Fibroblast of peridontal ligament (primary cell): Measurements from ENCODE around the gene HAAO.

ENCODE experiments used
- DNase-seq: peaks from one replicate; pipeline ENCODE4 v3.0.0-alpha.2; 2010; ENCODE audit errors: extremely low read depth

HAAO gene

DNA sequence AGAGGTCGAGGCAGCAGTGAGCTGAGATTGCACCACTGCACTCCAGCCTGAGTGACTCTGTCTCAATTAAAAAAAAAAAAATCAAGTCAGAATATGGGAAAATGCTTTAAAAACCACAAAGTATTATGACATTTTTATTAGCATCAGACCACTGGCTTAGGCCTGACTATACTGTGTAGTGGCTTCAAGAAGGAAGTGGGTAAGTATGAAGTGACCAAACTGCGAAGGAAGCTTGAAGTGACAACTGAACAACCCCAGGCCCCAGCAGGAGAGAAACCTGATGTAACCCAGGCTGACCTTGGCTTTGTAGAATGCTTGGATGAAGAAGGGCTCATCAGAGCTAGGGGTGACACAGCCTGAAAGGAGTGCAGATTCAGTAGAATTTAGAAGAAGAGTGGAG lies 21.4 kb upstream of the HAAO start:
- no peak for DNase-seq

GRCh38 chr2:42812899-42813479 lies 20.6 kb upstream of the HAAO start:
- DNase-seq: peak; percentile 47

- DNase-seq: peak; percentile 60
Observed at GRCh38 chr2:42810971-42811811, 18.8 kb upstream of the HAAO start.

- peak; percentile 97 for DNase-seq
Observed at GRCh38 chr2:42810121-42810970, 18.0 kb upstream of the HAAO start.

- peak; percentile 80 for DNase-seq
Observed at GRCh38 chr2:42809819-42810120, 17.4 kb upstream of the HAAO start.

GRCh38 chr2:42809131-42809818 lies 16.9 kb upstream of the HAAO start:
- DNase-seq: no peak

- no peak for DNase-seq
Observed at GRCh38 chr2:42808301-42808700, 15.9 kb upstream of the HAAO start.

DNA sequence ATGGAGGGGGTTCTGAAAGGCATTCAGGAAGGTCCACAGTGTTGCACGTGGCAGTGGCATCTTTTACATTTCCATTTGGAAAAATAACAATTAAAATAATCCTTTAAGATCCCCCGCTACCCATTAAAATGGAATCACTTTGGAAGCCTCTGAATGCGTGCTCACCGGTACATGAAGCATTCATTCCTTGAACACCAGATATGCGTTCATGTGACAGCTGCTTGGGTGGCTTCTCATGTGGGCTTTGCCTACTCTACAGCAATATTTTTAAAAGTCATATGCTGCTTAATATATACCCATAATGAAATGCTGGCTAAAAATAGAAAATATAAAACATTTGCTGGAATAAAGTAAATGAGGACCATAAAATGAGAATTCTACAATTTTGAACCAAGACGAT lies 14.4 kb upstream of the HAAO start:
- DNase-seq: no peak

GRCh38 chr2:42804891-42805290 lies 12.5 kb upstream of the HAAO start:
- DNase-seq: no peak

DNA sequence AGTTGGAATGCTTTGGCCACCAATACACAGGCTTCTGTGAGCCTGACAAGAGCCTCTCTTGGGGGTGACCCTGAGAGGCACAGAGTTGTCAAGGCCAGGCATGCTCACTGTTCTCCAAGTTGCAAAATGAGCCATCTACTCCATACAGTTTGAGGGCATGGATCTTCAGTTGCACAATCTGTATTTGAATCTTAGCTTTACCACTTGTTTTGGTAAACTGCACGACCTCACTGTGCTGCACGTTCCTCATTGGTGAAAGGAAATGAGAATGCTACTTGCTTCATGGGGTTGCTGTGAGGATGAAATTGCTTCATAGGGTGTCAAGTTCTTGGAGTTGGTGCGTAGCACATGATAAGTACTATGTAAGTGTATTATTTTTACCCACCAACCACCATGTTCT lies 12.0 kb upstream of the HAAO start:
- DNase-seq: peak; percentile 68

GRCh38 chr2:42802150-42802549 lies 9.8 kb upstream of the HAAO start:
- no peak for DNase-seq

GRCh38 chr2:42801381-42801780 lies 9.0 kb upstream of the HAAO start:
- peak; percentile 65 for DNase-seq

DNA sequence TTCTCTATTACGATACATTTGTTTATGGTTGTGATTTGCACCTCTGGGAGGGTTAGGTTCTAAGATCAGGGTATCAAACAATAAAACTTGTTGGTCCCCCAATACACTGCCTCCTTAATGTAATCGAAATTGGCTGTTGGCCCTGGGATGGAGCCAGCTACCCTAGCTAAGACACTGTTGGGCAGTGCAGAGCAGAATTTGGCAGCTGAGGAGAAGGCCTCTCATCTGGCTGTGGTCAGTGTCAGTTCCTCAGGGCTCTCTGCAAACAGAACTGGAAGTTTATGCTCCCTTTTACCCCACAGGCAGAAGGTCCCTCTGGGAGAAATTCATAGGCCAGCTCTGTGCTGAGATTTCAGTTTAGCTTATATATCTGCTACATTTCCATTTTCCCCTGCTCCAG lies 8.6 kb upstream of the HAAO start:
- peak; percentile 80 for DNase-seq

GRCh38 chr2:42800461-42800962 lies 8.1 kb upstream of the HAAO start:
- no peak for DNase-seq

DNA sequence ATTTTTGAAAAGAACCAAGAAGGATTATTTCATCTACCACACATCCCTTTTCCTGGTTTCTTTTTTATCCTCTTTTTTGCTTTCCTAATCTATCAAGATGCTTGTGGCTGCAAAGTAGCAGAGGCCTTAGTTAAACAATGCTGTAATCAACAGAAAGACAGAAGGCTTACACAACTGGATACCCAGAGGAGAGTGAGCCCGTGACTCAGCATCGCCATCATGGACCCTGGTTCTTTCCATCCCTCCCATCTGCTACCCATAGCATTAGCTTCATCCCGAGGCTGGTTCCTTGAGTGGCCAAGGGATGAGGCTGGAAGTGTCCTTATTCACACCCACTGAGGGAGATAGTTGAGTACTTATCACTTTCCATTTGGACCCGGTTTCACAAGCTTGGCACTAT lies 7.5 kb upstream of the HAAO start:
- DNase-seq: peak; percentile 87

GRCh38 chr2:42797281-42797680 lies 4.9 kb upstream of the HAAO start:
- DNase-seq: no peak

GRCh38 chr2:42796427-42797248 lies 4.3 kb upstream of the HAAO start:
- DNase-seq: no peak

DNA sequence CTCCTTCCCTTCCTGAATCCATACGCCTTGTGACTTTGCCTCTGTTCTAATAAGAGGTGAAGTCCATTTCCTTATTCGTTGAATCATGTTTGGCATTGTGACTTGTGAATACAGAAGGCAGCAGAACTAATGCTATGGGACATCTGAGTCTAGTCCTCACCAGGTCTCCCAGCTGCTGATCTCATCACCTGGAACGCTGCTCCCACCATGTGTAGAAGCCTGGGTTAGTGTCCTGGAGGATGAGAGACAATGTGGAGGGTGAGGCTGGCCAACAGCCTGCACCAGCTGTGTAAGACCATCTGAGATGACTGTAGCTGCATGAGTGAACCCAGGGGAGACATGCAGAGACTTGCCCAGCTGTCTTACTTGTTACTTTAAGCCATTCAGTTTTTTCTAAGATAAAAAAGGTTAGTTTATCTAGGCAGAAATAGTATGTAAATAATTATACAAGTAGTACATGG lies 3.5 kb upstream of the HAAO start:
- DNase-seq: peak; percentile 67

GRCh38 chr2:42795275-42795674 lies 2.9 kb upstream of the HAAO start:
- DNase-seq: no peak

DNA sequence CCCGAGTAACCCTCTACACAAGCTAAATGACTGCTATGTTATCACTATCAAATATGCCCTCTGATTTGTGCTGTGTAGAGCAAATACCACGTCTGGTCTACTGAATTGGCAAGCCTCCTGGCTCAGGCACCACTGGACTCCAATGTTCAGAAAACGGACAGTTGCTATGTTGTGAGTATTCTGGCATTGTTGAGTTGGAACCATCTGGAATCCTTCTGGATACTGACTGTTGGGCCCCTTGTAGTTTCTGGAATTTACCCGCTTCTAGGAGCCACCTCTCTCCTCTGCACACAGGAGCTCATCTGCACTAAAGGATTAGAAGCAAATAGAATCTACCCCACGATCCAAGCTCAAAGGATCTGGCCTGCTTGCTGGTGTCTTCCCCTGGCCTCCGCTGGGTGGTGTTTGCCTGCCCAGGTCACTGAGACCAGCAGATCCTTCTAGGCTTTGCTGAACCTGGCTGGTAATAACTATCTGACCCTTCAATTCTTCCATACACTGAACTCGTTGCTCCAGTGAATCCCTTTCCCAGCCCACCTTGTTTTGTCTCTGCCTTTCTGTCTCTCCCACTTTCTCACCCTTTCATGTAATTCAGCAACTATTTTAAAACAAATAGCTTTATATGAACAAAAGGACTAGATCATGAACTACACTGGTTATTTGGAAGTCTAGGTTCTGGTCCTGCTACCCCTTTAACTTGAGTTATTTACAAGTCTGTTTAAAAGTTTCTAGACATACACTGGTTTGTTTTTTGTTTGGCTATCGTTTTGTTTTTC lies 2.1 kb upstream of the HAAO start:
- no peak for DNase-seq
